DND-41 (cell line): ENCODE results near the gene SLC8A2.

ENCODE experiments used
- ATAC-seq: fragments of 200-7000 bp; cut with Tn5 transposase; 3 replicates; pipeline ENCODE4 v1.9.1; 2021; ENCODE audit warnings: low read depth; ENCODE audit not compliant: insufficient read depth
- DNase-seq: peaks from one replicate; pipeline ENCODE4 v3.0.0-alpha.2; 2020
- H2AFZ ChIP-seq: 2 replicates; pipeline ENCODE4 v1.6.0; 2012; ENCODE audit warnings: low read depth, low read length
- H3K27ac ChIP-seq: 2 replicates; pipeline ENCODE4 v1.5.1; 2012; ENCODE audit warnings: low read length, inconsistent platforms
- H3K27me3 ChIP-seq: fragments of 200-600 bp; sonication (generic); 2 replicates; pipeline ENCODE4 v1.6.0; 2012; ENCODE audit warnings: low read length, mild to moderate bottlenecking, inconsistent platforms; ENCODE audit not compliant: insufficient read depth, poor library complexity
- H3K36me3 ChIP-seq: 2 replicates; pipeline ENCODE4 v1.5.1; 2012; ENCODE audit warnings: low read length, inconsistent platforms; ENCODE audit not compliant: insufficient read depth
- H3K4me1 ChIP-seq: 2 replicates; pipeline ENCODE4 v1.5.1; 2012; ENCODE audit warnings: mild to moderate bottlenecking, low read length; ENCODE audit not compliant: insufficient read depth
- H3K4me2 ChIP-seq: 2 replicates; pipeline ENCODE4 v1.6.0; 2012; ENCODE audit warnings: mild to moderate bottlenecking, moderate library complexity, low read length, inconsistent platforms; ENCODE audit not compliant: insufficient read depth
- H3K4me3 ChIP-seq, 2 experiments: fragments of 200-600 bp in 1 of 2; shearing (Covaris generic) in 1 of 2; 2 replicates each; pipeline ENCODE4 v1.5.1; 2012 to 2016; ENCODE audit warnings: inconsistent platforms in 2 of 2, low read length in 2 of 2, mild to moderate bottlenecking in 2 of 2, low read depth in 1 of 2, moderate library complexity in 1 of 2
- H3K79me2 ChIP-seq: 2 replicates; pipeline ENCODE4 v1.6.0; 2012; ENCODE audit warnings: low read length, inconsistent platforms; ENCODE audit not compliant: insufficient read depth
- H3K9ac ChIP-seq: 2 replicates; pipeline ENCODE4 v1.6.0; 2012; ENCODE audit warnings: low read depth, mild to moderate bottlenecking, inconsistent platforms, low read length, moderate library complexity
- H3K9me3 ChIP-seq: 2 replicates; pipeline ENCODE4 v1.5.1; 2012; ENCODE audit warnings: low read length, moderate library complexity, mild to moderate bottlenecking, inconsistent platforms; ENCODE audit not compliant: insufficient read depth, severe bottlenecking
- H4K20me1 ChIP-seq: 2 replicates; pipeline ENCODE4 v1.6.0; 2012; ENCODE audit warnings: low read length; ENCODE audit not compliant: insufficient read depth
- EZH2 ChIP-seq: IDR thresholded peaks from 3 replicates; pipeline ENCODE4 v1.6.1; 2012; ENCODE audit warnings: borderline replicate concordance, low read depth, mild to moderate bottlenecking, moderate library complexity, low read length, inconsistent platforms; ENCODE audit not compliant: severe bottlenecking
- TF ChIP-seq, protein P1 (sequence below): IDR thresholded peaks from 2 replicates; pipeline ENCODE4 v1.5.1; 2012; ENCODE audit warnings: borderline replicate concordance, low read length, moderate library complexity, mild to moderate bottlenecking; ENCODE audit not compliant: poor library complexity, severe bottlenecking; ENCODE audit errors: extremely low read depth

The SLC8A2 gene

GRCh38 chr19:47398707-47399597 is 72.7 kb downstream of the SLC8A2 start:
- Histone ChIP-seq H3K4me3 (no peak overlapping the region), H3K4me1 (no peaks in the 10 kb centered on the region), H3K9ac (no peak overlapping the region), H3K36me3 (no peaks in the 10 kb centered on the region), H3K27ac (no peak overlapping the region), H3K27me3 (peaks cover 3% of the 10 kb centered on the region), H4K20me1 (no peaks in the 10 kb centered on the region), H3K79me2 (no peaks in the 10 kb centered on the region), H2AFZ (no peak overlapping the region), H3K9me3 (no peaks in the 10 kb centered on the region), H3K4me2 (no peak overlapping the region)
- TF ChIP-seq, protein P1, sequence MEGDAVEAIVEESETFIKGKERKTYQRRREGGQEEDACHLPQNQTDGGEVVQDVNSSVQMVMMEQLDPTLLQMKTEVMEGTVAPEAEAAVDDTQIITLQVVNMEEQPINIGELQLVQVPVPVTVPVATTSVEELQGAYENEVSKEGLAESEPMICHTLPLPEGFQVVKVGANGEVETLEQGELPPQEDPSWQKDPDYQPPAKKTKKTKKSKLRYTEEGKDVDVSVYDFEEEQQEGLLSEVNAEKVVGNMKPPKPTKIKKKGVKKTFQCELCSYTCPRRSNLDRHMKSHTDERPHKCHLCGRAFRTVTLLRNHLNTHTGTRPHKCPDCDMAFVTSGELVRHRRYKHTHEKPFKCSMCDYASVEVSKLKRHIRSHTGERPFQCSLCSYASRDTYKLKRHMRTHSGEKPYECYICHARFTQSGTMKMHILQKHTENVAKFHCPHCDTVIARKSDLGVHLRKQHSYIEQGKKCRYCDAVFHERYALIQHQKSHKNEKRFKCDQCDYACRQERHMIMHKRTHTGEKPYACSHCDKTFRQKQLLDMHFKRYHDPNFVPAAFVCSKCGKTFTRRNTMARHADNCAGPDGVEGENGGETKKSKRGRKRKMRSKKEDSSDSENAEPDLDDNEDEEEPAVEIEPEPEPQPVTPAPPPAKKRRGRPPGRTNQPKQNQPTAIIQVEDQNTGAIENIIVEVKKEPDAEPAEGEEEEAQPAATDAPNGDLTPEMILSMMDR, result no peak
- no peak for TF ChIP-seq EZH2
- ATAC-seq, result no peak
- DNase-seq, result no peak

DNA sequence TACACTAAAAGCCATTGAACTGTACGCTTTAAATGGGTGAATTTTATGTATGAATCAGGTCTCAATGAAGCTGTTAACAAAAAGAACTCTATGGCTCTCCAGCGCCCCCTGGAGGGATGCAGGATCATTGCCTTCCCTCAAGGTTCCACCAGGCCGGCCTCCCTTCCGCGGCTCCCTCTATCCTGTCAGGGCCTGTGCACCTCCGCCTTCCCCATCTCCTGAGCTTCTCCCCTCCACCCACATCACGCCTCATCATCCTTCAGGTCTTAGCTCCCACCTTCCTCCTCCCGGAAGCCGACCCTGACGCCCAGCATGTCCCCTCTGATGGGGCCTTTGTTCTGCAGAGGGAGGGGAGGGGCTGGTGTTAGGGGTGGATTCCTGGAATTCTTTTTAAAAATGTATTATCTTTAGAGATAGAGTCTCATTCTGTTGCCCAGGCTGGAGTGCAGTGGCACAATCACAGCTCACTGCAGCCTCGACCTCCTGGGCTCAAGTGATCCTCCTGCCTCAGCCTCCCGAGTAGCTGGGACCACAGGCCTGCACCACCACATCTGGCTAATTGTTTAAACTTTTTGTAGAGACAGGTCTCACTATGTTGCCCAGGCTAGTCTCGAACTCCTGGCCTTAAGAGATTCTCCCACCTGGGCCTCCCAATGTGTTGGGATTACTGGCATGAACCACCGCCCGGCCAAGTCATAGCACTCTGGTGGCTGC is 80.0 kb downstream of the SLC8A2 start:
- TF ChIP-seq EZH2, result no peak
- TF ChIP-seq, protein P1, result peak; percentile 95
- no peaks in the 10 kb centered on the region for H4K20me1 ChIP-seq
- peaks cover 3% of the 10 kb centered on the region for H3K27me3 ChIP-seq
- no peak overlapping the region for H3K27ac ChIP-seq
- H3K4me3 ChIP-seq, result no peak overlapping the region
- no peak overlapping the region for H2AFZ ChIP-seq
- DNase-seq, result peak; percentile 78
- H3K79me2 ChIP-seq, result no peaks in the 10 kb centered on the region
- H3K4me2 ChIP-seq, result no peak overlapping the region
- H3K9me3 ChIP-seq, result no peaks in the 10 kb centered on the region
- no peaks in the 10 kb centered on the region for H3K36me3 ChIP-seq
- H3K4me1 ChIP-seq, result no peaks in the 10 kb centered on the region
- no peak overlapping the region for H3K9ac ChIP-seq
- peak; percentile 94 for ATAC-seq

- ATAC-seq (no peak), DNase-seq (no peak)
- Histone ChIP-seq H3K9me3 (no peaks in the 10 kb centered on the region), H2AFZ (no peak overlapping the region), H3K79me2 (no peaks in the 10 kb centered on the region), H3K27me3 (peaks cover 3% of the 10 kb centered on the region), H4K20me1 (no peaks in the 10 kb centered on the region), H3K9ac (no peak overlapping the region), H3K36me3 (no peaks in the 10 kb centered on the region), H3K4me3 (no peak overlapping the region), H3K27ac (no peak overlapping the region), H3K4me1 (no peaks in the 10 kb centered on the region), H3K4me2 (no peak overlapping the region)
- TF ChIP-seq, protein P1, result no peak
- TF ChIP-seq EZH2, result no peak
Observed at GRCh38 chr19:47390533-47391488, 80.9 kb downstream of the SLC8A2 start.
